GM10847 (cell line): Measurements from ENCODE around the gene C21orf58.

ENCODE experiments used
- POLR2A ChIP-seq: IDR thresholded peaks from 2 replicates; pipeline ENCODE4 v1.6.1; 2011; ENCODE audit not compliant: insufficient read length; ENCODE audit errors: extremely low read depth

The C21orf58 gene

GRCh38 chr21:46265736-46266525 is 57.7 kb downstream of the C21orf58 start:
- no peak for TF ChIP-seq POLR2A

- TF ChIP-seq POLR2A, result no peak
These were observed 59.0 kb downstream of the C21orf58 start for GRCh38 chr21:46264690-46265144.

GRCh38 chr21:46264046-46264689 is 59.5 kb downstream of the C21orf58 start:
- TF ChIP-seq POLR2A, result no peak

GRCh38 chr21:46256501-46256994 is 67.1 kb downstream of the C21orf58 start:
- TF ChIP-seq POLR2A, result no peak

GRCh38 chr21:46255758-46256337 is 67.8 kb downstream of the C21orf58 start:
- TF ChIP-seq POLR2A, result no peak

GRCh38 chr21:46255166-46255565 is 68.5 kb downstream of the C21orf58 start:
- TF ChIP-seq POLR2A, result no peak

- no peak for TF ChIP-seq POLR2A
These were observed 69.3 kb downstream of the C21orf58 start for GRCh38 chr21:46254208-46254975.

- TF ChIP-seq POLR2A, result no peak
These were observed 70.0 kb downstream of the C21orf58 start for GRCh38 chr21:46253610-46254124.

GRCh38 chr21:46252840-46253239 is 70.8 kb downstream of the C21orf58 start:
- no peak for TF ChIP-seq POLR2A
